ENCODE data around the gene PDC.

DNA sequence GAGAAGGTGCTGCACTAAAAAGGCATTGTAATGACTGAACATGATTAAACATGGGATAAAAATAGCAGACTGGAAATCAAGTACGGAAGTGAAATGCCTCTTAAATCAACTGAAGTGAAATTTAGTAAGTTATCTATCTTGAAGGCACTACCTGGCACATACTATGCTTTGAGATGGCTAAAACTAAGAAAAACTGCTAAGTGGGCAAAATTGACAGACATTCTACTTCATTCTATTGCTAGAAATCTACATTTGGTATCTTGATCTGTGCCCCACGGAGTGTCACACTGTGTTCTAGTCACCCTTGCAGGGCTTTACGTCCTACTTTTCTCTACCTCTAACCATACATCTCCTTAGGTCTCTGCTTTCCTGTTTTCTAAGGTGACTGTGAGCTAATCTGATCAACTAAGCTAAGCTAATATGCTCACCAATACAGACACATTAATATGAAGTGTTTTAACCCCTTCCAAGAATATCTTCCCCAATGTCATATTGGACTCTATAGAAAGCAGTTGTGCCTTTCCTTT, 4.1 kb downstream of the PDC start:
- TF ChIP-seq CREB1 (IDR thresholded peaks at IDR 0.05) (no peak), CREB1 (CRISPR knock-in tag; IDR thresholded peaks at IDR 0.05) (no peak), RBM25 (IDR thresholded peaks at IDR 0.05; ENCODE audit: low read depth, low read length, severe bottlenecking) (no peak), PCBP2 (IDR thresholded peaks at IDR 0.05; ENCODE audit: low read depth, low read length, poor library complexity, severe bottlenecking) (no peak), MIER1 (IDR thresholded peaks at IDR 0.05; ENCODE audit: low read depth) (no peak), SRSF9 (IDR thresholded peaks at IDR 0.05; ENCODE audit: borderline replicate concordance, low read depth, low read length) (no peak), MAX (CRISPR knock-in tag; IDR thresholded peaks at IDR 0.05) (no peak), CTCF (IDR thresholded peaks at IDR 0.05 in 2 of 3, conservative IDR thresholded peaks at IDR 0.05 in 1 of 3; ENCODE audit: insufficient read depth in 2 of 3, low read depth in 1 of 3, low read length in 3 of 3) (no peak), ZNF407 (IDR thresholded peaks at IDR 0.05; ENCODE audit: low read depth) (no peak), RBM39 (optimal IDR thresholded peaks at IDR 0.05; ENCODE audit: low read depth, low read length) (no peak)
